Left ventricle myocardium inferior (tissue), 1 donor: ENCODE data around the gene TBC1D16. TPM values are rescaled to one million over a fixed set of nuclear protein-coding genes. Genes with fewer than 3 reads are reported as not detected.

Source experiments
- DNase-seq: peaks from one replicate; pipeline ENCODE4 v3.0.0-alpha.2; 2020
- H3K27ac ChIP-seq: fragments of 200-600 bp; replicated peaks from 2 replicates; pipeline ENCODE4 v1.8.0; 2021
- H3K27me3 ChIP-seq: fragments of 200-600 bp; 2 replicates; pipeline ENCODE4 v1.8.0; 2021; ENCODE audit warnings: low read depth
- H3K36me3 ChIP-seq: fragments of 200-600 bp; 2 replicates; pipeline ENCODE4 v1.8.0; 2021
- H3K4me1 ChIP-seq: fragments of 200-600 bp; 2 replicates; pipeline ENCODE4 v1.8.0; 2021
- H3K4me3 ChIP-seq: fragments of 200-600 bp; 2 replicates; pipeline ENCODE4 v1.8.0; 2021; ENCODE audit warnings: mild to moderate bottlenecking, moderate library complexity
- H3K9me3 ChIP-seq: fragments of 200-600 bp; replicated peaks from 2 replicates; pipeline ENCODE4 v1.8.0; 2021
- intact Hi-C: fragments of 100-400 bp; cut with micrococcal nuclease; formaldehyde crosslinking; loops from one replicate; pipeline ENCODE4 v1.11.0; 2022
- total RNA-seq: library from RNA; stranded (reverse); fragmentation: NEBNext Ultra II Directional; extraction: Animal tissue kit (Norgen Biotek cat#: 25700); gene quantifications from one replicate; pipeline ENCODE4 v1.2.1, GENCODE V29; 2021
- TF ChIP-seq, protein P1 (sequence below): fragments of 200-600 bp; IDR thresholded peaks from 2 replicates; pipeline ENCODE4 v1.8.0; 2021; ENCODE audit warnings: antibody characterized with exemption, mild to moderate bottlenecking, borderline replicate concordance
- donor health status: DM: no; HTN: yes; CAD: no; lungs with severe emphysema.

The TBC1D16 gene
- total RNA-seq, 1 donor from 2014 or later: 15.9 TPM

DNA sequence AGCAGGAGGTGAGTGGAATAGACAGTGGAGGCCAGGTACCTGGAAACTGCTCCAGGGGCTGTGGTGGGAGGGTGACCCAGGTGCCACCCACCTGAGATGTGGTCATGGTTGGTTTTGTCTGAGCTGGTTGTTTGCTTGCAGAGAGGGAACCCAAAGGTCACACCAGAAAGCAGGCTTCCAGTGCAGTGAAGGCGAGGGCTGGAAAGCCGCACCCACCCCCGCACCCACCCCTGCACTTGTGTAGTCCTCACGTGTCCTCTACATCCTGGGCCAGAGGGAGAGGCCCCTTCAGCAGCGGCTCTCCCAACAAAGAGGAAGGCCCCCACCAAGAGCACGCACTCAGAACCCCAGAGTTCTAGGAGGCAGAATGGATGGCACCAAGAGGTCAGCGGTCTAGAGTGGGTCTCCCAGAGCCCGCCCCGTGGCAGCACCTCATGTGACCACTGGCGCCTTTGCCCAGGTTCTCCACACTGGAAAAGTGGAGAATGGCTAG lies 103.8 kb downstream of the TBC1D16 start:
- DNase-seq: no peak
- H3K27me3 ChIP-seq: peaks cover 59% of the 10 kb centered on the region
- intact Hi-C loops: no loop called here
- no peaks in the 10 kb centered on the region for H3K36me3 ChIP-seq
- TF ChIP-seq, protein P1, sequence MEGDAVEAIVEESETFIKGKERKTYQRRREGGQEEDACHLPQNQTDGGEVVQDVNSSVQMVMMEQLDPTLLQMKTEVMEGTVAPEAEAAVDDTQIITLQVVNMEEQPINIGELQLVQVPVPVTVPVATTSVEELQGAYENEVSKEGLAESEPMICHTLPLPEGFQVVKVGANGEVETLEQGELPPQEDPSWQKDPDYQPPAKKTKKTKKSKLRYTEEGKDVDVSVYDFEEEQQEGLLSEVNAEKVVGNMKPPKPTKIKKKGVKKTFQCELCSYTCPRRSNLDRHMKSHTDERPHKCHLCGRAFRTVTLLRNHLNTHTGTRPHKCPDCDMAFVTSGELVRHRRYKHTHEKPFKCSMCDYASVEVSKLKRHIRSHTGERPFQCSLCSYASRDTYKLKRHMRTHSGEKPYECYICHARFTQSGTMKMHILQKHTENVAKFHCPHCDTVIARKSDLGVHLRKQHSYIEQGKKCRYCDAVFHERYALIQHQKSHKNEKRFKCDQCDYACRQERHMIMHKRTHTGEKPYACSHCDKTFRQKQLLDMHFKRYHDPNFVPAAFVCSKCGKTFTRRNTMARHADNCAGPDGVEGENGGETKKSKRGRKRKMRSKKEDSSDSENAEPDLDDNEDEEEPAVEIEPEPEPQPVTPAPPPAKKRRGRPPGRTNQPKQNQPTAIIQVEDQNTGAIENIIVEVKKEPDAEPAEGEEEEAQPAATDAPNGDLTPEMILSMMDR: no peak
- no peaks in the 10 kb centered on the region for H3K9me3 ChIP-seq
- H3K4me1 ChIP-seq: peaks cover 15% of the 10 kb centered on the region
- no peak overlapping the region for H3K27ac ChIP-seq
- no peak overlapping the region for H3K4me3 ChIP-seq

DNA sequence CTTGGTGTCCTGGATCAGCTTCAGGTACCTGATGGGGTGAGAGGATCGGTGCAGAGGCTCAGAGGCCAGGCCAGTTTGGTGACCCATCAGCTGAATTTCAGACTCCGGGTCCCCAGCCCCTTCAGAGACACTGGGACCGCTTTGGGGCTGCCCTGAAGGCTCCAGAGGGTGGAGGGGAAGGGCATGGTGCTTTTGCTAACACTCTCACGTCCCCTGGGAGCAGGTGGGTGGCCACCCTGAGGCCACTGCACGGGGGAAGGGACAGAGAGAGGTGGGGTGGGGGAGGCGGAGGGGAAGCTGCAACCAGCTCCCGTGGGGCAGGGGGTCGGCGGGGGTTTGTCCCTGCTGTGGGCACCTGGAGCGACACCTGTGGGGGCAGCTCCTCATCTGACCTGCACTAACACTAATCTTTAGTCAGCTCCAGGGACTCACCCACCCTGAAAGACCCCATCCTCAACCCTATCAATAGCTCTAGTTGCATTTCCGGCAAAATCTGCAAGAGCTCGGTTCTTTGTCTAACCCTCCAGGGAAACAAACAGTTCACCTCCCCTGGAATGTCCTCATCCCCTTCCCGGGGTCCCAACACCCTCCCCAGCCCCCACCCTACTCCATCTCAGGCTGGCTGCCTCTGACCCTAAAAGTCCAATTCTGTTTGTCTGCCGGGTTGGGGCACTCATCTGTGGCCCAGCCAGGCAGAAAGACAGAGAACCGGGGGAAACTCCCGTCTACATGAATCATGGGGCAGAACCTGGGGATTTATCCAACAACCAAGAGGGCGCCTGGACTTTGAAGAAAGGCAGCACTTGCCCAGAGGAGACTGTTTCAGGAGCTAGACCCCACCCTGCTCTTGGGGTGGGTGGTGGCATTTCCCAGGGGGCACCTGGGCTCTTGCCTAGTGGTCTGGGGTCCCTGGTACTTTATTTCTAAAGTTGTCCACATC lies 104.5 kb downstream of the TBC1D16 start:
- H3K36me3 ChIP-seq: no peaks in the 10 kb centered on the region
- H3K27ac ChIP-seq: no peak overlapping the region
- DNase-seq: no peak
- intact Hi-C loops: no loop called here
- no peak overlapping the region for H3K4me3 ChIP-seq
- H3K9me3 ChIP-seq: no peaks in the 10 kb centered on the region
- peaks cover 10% of the 10 kb centered on the region for H3K4me1 ChIP-seq
- peaks cover 66% of the 10 kb centered on the region for H3K27me3 ChIP-seq
- TF ChIP-seq, protein P1: no peak

DNA sequence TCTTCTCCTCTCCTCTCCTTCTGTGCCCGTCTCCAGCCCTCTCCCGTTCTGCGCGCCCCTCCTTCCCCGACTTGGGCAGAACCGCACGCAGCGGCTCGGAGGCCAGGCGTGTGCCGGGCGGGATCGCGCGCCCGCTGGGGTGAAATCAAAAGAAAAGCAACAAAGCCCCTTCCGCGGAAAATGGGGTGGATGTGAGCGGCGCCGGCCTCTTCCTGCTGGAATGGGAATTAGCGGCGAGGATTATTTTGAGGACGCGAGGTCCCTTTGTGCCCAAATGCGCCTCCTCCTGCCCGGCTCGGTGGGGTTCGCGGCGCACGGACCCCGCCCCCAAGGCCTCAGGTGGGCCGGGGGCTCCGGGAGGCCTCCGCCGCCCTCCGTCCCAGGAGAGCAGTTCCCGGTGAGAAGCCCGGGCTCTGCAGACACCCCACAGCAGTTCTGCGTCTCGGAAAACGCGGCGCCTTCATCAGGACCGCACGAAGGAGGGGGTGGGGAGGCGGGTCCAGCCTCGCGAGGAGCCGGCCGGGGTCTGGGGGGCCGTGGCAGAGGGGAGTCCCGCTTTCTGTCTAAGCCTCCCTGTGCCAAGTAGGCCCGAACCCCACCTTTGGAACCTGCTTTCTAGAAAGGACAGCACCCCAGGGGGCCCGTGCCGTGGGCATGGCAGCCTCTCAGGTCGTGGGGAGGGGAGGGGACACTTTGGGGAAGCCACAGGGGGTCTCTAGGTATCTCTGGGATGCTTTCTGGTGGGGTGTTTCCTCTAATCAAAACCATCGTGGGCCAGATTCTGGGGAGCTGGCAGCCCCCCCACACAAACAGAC lies 105.4 kb downstream of the TBC1D16 start:
- H3K9me3 ChIP-seq: no peaks in the 10 kb centered on the region
- TF ChIP-seq, protein P1: no peak
- DNase-seq: no peak
- H3K27me3 ChIP-seq: peaks cover 74% of the 10 kb centered on the region
- H3K27ac ChIP-seq: no peak overlapping the region
- H3K36me3 ChIP-seq: no peaks in the 10 kb centered on the region
- peak overlapping the region; percentile 45 for H3K4me3 ChIP-seq
- peaks cover 13% of the 10 kb centered on the region for H3K4me1 ChIP-seq
- intact Hi-C loops: no loop called here

DNA sequence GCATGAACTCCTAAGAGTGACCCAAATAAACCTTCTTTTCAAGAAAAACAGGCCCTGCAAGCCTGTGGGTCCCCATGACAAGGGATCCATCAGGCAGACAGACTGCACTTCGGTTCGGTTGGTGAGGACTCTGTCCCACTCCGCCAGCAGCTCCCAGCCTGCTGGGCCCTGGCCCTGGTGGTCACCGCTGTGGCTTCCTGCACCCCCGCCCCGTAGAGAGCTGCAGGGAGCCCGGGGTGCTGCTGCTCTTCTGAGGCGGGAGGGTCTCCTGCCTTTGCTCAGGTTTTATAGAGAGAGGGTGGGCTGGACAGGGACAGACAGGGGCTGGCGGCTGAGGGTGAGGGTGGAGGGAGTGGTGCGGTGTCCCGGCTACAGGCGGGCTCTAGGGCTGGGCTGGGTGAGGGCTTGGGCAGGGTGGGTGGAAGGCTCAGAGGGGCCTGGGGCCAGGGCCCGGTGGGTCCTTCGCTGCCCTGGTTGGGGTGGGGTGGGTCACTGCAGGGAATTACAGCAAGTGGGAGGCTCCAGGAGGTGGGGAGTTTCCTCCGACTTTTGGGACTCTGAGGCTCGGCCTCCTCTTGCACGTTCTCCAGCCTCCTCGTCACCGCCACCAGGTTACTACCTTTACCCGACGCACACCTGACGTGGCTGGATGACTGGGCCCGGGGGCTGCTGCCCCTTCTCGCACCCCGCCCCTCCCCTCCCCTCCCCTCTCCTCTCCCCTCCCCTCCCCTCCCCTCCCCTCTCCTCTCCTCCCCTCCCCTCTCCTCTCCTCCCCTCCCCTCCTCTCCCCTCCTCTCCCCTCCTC lies 106.2 kb downstream of the TBC1D16 start:
- Histone ChIP-seq H3K27me3 (peaks cover 82% of the 10 kb centered on the region), H3K36me3 (no peaks in the 10 kb centered on the region), H3K4me1 (peaks cover 18% of the 10 kb centered on the region), H3K27ac (no peak overlapping the region), H3K4me3 (no peak overlapping the region), H3K9me3 (no peaks in the 10 kb centered on the region)
- intact Hi-C loops: no loop called here
- DNase-seq: no peak
- TF ChIP-seq, protein P1: no peak
